Endothelial cell of umbilical vein (primary cell): ENCODE measurements around the gene FAM131C. TPM values are rescaled to one million over a fixed set of nuclear protein-coding genes. Genes with fewer than 3 reads are reported as not detected.

Experiments used
- BruUV-seq: library from RNA; stranded (reverse); fragments of 400-500 nt; replicated peaks from 2 replicates; lab custom pipeline; 2021; lab: Mats Ljungman, UMichigan
- CTCF ChIA-PET: fragments of 300-600, 350-600 bp; sonication (Branson Sonifier 250); formaldehyde crosslinking; loops from one replicate; lab custom pipeline; 2021; ENCODE audit warnings: antibody characterized with exemption, inconsistent platforms; lab: Charles Lee
- POLR2A ChIA-PET: fragments of 300-600, 350-600 bp; sonication (Branson Sonifier 250); formaldehyde crosslinking; loops from one replicate; lab custom pipeline; 2021; ENCODE audit warnings: antibody characterized with exemption, inconsistent platforms; lab: Charles Lee
- DNase-seq: peaks from one replicate; pipeline ENCODE4 v3.0.0-alpha.2; 2011; ENCODE audit warnings: low read depth, low spot score
- FAIRE-seq: peaks from 2 replicates; lab custom pipeline; 2011; peaks lifted over from hg19 to GRCh38; lab: Jason Lieb, UNC
- H2AFZ ChIP-seq: 2 replicates; pipeline ENCODE4 v1.6.0; 2012; ENCODE audit warnings: low read depth, low read length, control low read depth, inconsistent platforms
- H3K27ac ChIP-seq: 2 replicates; pipeline ENCODE4 v1.5.1; 2011; ENCODE audit warnings: low read depth, mild to moderate bottlenecking, control low read depth, low read length, moderate library complexity; ENCODE audit not compliant: insufficient read depth
- H3K27me3 ChIP-seq, 2 experiments: 2 replicates each; pipeline versions ENCODE4 v1.6.0 to v1.6.1; 2011; ENCODE audit warnings: low read length in 2 of 2, mixed read lengths in 1 of 2; ENCODE audit not compliant: control insufficient read depth in 2 of 2, insufficient read depth in 2 of 2
- H3K36me3 ChIP-seq, 2 experiments: 2 replicates in 1 of 2; 3 replicates in 1 of 2; pipeline ENCODE4 v1.5.1; 2011; ENCODE audit warnings: low read length in 2 of 2, mild to moderate bottlenecking in 1 of 2, moderate library complexity in 1 of 2; ENCODE audit not compliant: control insufficient read depth in 2 of 2, insufficient read depth in 2 of 2; ENCODE audit errors: extremely low read depth in 1 of 2
- H3K4me1 ChIP-seq: 3 replicates; pipeline ENCODE4 v1.5.1; 2011; ENCODE audit warnings: mild to moderate bottlenecking, low read length; ENCODE audit not compliant: control insufficient read depth, insufficient read depth; ENCODE audit errors: extremely low read depth
- H3K4me2 ChIP-seq: 2 replicates; pipeline ENCODE4 v1.6.1; 2011; ENCODE audit warnings: low read length, control low read depth, mixed read lengths; ENCODE audit not compliant: insufficient read depth
- H3K4me3 ChIP-seq, 3 experiments: fragments of 200-600 bp in 1 of 3; sonication (generic), shearing (Covaris generic) in 1 of 3; replicated peaks in 1 of 3; 2 replicates each; pipeline ENCODE4 v1.5.1; 2011 to 2016; ENCODE audit warnings: control low read depth in 3 of 3, low read length in 3 of 3, mild to moderate bottlenecking in 2 of 3, inconsistent platforms in 1 of 3, low read depth in 1 of 3, moderate library complexity in 1 of 3; ENCODE audit not compliant: insufficient read depth in 1 of 3
- H3K79me2 ChIP-seq: 2 replicates; pipeline ENCODE4 v1.6.0; 2012; ENCODE audit warnings: low read length, inconsistent platforms; ENCODE audit not compliant: control insufficient read depth, insufficient read depth
- H3K9ac ChIP-seq: replicated peaks from 2 replicates; pipeline ENCODE3; 2011; ENCODE audit warnings: low read length, control low read depth; ENCODE audit not compliant: insufficient read depth; ENCODE audit errors: extremely low read depth
- H3K9me1 ChIP-seq: replicated peaks from 3 replicates; pipeline ENCODE4 v1.6.0; 2011; ENCODE audit warnings: mild to moderate bottlenecking, low read length; ENCODE audit not compliant: control insufficient read depth, insufficient read depth; ENCODE audit errors: extremely low read depth
- H3K9me3 ChIP-seq: replicated peaks from 2 replicates; pipeline ENCODE4 v1.5.1; 2012; ENCODE audit warnings: low read length, inconsistent platforms; ENCODE audit not compliant: control insufficient read depth, insufficient read depth
- H4K20me1 ChIP-seq: replicated peaks from 2 replicates; pipeline ENCODE3; 2011; ENCODE audit warnings: mild to moderate bottlenecking, low read length; ENCODE audit not compliant: control insufficient read depth, insufficient read depth; ENCODE audit errors: extremely low read depth
- EZH2 ChIP-seq: IDR thresholded peaks from 2 replicates; pipeline ENCODE4 v1.6.1; 2012; ENCODE audit warnings: borderline replicate concordance, low read depth, mild to moderate bottlenecking, moderate library complexity, low read length, inconsistent platforms; ENCODE audit not compliant: severe bottlenecking
- FOS ChIP-seq: IDR thresholded peaks from 2 replicates; pipeline ENCODE4 v1.6.1; 2011; ENCODE audit warnings: mild to moderate bottlenecking, low read length, moderate library complexity, borderline replicate concordance; ENCODE audit not compliant: insufficient read depth
- JUN ChIP-seq: IDR thresholded peaks from 2 replicates; pipeline ENCODE4 v1.6.1; 2011; ENCODE audit warnings: borderline replicate concordance, low read depth; ENCODE audit not compliant: insufficient read length, insufficient read depth
- MYC ChIP-seq: IDR thresholded peaks from one replicate; pipeline ENCODE4 v1.6.1; 2011; ENCODE audit warnings: mild to moderate bottlenecking, low read depth, low read length
- POLR2A ChIP-seq: IDR thresholded peaks from 2 replicates; pipeline ENCODE4 v1.6.1; 2012; ENCODE audit warnings: low read depth, mild to moderate bottlenecking, control low read depth, low read length
- POLR2AphosphoS5 ChIP-seq: IDR thresholded peaks from 2 replicates; pipeline ENCODE4 v1.6.1; 2012; ENCODE audit warnings: low read depth, mild to moderate bottlenecking, control low read depth, low read length, moderate library complexity; ENCODE audit not compliant: insufficient read depth
- dilution Hi-C: fragments of 300-500 bp; cut with MboI; formaldehyde crosslinking; loops from one replicate; pipeline ENCODE4 v1.15.0; 2019; ENCODE audit warnings: low sequenced_read_pairs; ENCODE audit not compliant: extremely low pct_ligation_motif_present
- intact Hi-C: fragments of 100-400 bp; cut with micrococcal nuclease; formaldehyde crosslinking; loops from one replicate; pipeline ENCODE4 v1.10.0; 2022
- polyA plus RNA-seq, 4 experiments: library from polyadenylated mRNA; depleted of rRNA in 3 of 4; stranded (reverse) in 3 of 4; unstranded in 1 of 4; fragments of >200 nt; gene quantifications; 2 replicates each; pipeline versions ENCODE4 v1.2.1 to v1.2.3, GENCODE V29; 2011 to 2012; ENCODE audit warnings: missing spikeins in 1 of 4
- total RNA-seq: library from RNA; stranded (reverse); gene quantifications from 2 replicates; pipeline ENCODE4 v1.2.3, GENCODE V29; 2021
- TF ChIP-seq, protein P1 (sequence below), 2 donors: IDR thresholded peaks; 1 replicate in 1 of 2; 2 replicates in 1 of 2; pipeline ENCODE4 v1.5.1; 2011; ENCODE audit warnings: low read length in 2 of 2, mild to moderate bottlenecking in 2 of 2, moderate library complexity in 2 of 2, control low read depth in 1 of 2, inconsistent platforms in 1 of 2, low read depth in 1 of 2; ENCODE audit not compliant: insufficient read depth in 1 of 2; ENCODE audit errors: extremely low read depth in 1 of 2
- TF ChIP-seq, protein P2 (sequence below): IDR thresholded peaks from 2 replicates; pipeline ENCODE4 v1.6.1; 2011; ENCODE audit not compliant: insufficient read depth, insufficient read length

FAM131C gene
- total and polyA plus RNA-seq, 2 donors (not counting 3 experiments of a cell fraction or from before 2014, with no cell fraction given), result 0.23 TPM; not detected in 1

DNA sequence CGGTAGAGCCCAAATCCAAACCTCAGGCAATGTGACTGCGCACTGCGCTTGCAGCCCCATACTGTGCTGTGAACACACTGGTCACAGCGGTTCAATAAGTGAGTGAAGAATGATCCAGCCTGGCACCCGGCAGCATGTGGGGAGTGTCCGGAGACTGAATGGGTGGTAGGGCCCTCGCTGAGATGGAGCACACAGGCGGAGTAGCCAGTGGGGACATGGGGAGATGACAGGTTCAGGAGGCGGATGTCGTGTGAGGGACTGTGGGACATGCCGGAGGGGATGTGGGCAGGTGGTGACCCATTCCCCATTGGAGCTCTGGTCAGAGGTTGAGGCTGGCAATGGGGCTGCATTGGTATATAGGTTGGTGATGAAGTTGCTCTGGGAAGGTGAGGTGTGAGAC lies 63.8 kb downstream of the FAM131C start:
- dilution Hi-C loops, result no loop called here
- no peak for FAIRE-seq
- H3K9me3 ChIP-seq, result no peaks in the 10 kb centered on the region
- CTCF ChIA-PET, result interaction anchor here (0.5 to 3.9 kb wide), 11 partner anchors 9 to 353 kb away, joined by 3 to 25 read pairs (median 4); partner anchors contain the start of gene FAM131C
- peaks cover 4% of the 10 kb centered on the region for H3K4me1 ChIP-seq
- H3K4me2 ChIP-seq, result no peak overlapping the region
- no peak overlapping the region for H3K27ac ChIP-seq
- no peaks in the 10 kb centered on the region for H3K27me3 ChIP-seq
- no peak for DNase-seq
- no TSS peak for BruUV-seq
- intact Hi-C loops, result loop anchor here (1.0 kb wide), 5 partner anchors 24 to 354 kb away; partner anchors contain the start of gene FAM131C
- no peaks in the 10 kb centered on the region for H3K36me3 ChIP-seq
- no peaks in the 10 kb centered on the region for H3K79me2 ChIP-seq
- no peak overlapping the region for H3K4me3 ChIP-seq
- H3K9me1 ChIP-seq, result no peaks in the 10 kb centered on the region
- H4K20me1 ChIP-seq, result no peaks in the 10 kb centered on the region
- no peak overlapping the region for H2AFZ ChIP-seq
- no peak overlapping the region for H3K9ac ChIP-seq
- POLR2A ChIA-PET, result no interaction called here
- TF ChIP-seq POLR2A (no peak), POLR2AphosphoS5 (no peak), EZH2 (no peak), MYC (no peak), JUN (no peak), FOS (no peak)
- TF ChIP-seq, protein P1, sequence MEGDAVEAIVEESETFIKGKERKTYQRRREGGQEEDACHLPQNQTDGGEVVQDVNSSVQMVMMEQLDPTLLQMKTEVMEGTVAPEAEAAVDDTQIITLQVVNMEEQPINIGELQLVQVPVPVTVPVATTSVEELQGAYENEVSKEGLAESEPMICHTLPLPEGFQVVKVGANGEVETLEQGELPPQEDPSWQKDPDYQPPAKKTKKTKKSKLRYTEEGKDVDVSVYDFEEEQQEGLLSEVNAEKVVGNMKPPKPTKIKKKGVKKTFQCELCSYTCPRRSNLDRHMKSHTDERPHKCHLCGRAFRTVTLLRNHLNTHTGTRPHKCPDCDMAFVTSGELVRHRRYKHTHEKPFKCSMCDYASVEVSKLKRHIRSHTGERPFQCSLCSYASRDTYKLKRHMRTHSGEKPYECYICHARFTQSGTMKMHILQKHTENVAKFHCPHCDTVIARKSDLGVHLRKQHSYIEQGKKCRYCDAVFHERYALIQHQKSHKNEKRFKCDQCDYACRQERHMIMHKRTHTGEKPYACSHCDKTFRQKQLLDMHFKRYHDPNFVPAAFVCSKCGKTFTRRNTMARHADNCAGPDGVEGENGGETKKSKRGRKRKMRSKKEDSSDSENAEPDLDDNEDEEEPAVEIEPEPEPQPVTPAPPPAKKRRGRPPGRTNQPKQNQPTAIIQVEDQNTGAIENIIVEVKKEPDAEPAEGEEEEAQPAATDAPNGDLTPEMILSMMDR (IDR thresholded peaks at IDR 0.05; ENCODE audit: extremely low read depth in 1 of 2, insufficient read depth in 1 of 2, low read depth in 1 of 2, low read length in 2 of 2), result no peak
- TF ChIP-seq, protein P2, sequence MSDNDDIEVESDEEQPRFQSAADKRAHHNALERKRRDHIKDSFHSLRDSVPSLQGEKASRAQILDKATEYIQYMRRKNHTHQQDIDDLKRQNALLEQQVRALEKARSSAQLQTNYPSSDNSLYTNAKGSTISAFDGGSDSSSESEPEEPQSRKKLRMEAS, result no peak
